ENCODE data around the gene CHURC1. TPM values are rescaled to one million over a fixed set of nuclear protein-coding genes. Genes with fewer than 3 reads are reported as not detected.

Gene CHURC1
- total and polyA plus RNA-seq, 2 of the 8 experiments (the other 6 are each of a cell fraction or from before 2014, with no cell fraction given) = 50.2 to 59.3 TPM

GRCh38 chr14:64938972-64939816, 24.9 kb downstream of the CHURC1 start:
- no peaks in the 10 kb centered on the region for H4K20me1 ChIP-seq (replicated peaks in 1 of 2; ENCODE audit: control insufficient read depth in 1 of 2, insufficient read depth in 2 of 2, low read length in 2 of 2)
- H4K5ac ChIP-seq (ENCODE audit: insufficient read length, low read depth, low read length) = no peak overlapping the region
- H4K91ac ChIP-seq (replicated peaks; ENCODE audit: insufficient read length, low read length) = no peak overlapping the region
- no peak overlapping the region for H4K8ac ChIP-seq (ENCODE audit: extremely low read depth, insufficient read depth, low read length)
- H3K4me1 ChIP-seq (replicated peaks in 1 of 4; ENCODE audit: control insufficient read depth in 3 of 4, insufficient read depth in 4 of 4, low read length in 3 of 4) = peaks cover 0 to 8% (median 2%) of the 10 kb centered on the region in 4 experiments; a peak in 4 of 7 replicates
- H3K4me2 ChIP-seq (ENCODE audit: insufficient read depth in 1 of 2, low read depth in 2 of 2, low read length in 2 of 2) = no peak overlapping the region
- H3K36me3 ChIP-seq (ENCODE audit: control insufficient read depth in 2 of 4, insufficient read depth in 4 of 4, low read length in 3 of 4) = 0 out of 8 replicates have a peak, but pooled peaks cover 0 to 8% (median 0%) of the 10 kb centered on the region in 4 experiments
- H3K4me3 ChIP-seq (ENCODE audit: extremely low read depth in 1 of 4, insufficient read depth in 2 of 4, low read depth in 3 of 4, low read length in 4 of 4) = no peak overlapping the region
- no peak overlapping the region for H2AFZ ChIP-seq (ENCODE audit: low read length)
- H3K79me2 ChIP-seq (ENCODE audit: control insufficient read depth in 1 of 2, insufficient read depth in 2 of 2, low read length in 2 of 2) = no peaks in the 10 kb centered on the region
- H3K14ac ChIP-seq (ENCODE audit: insufficient read length) = no peak overlapping the region
- H3K56ac ChIP-seq (replicated peaks; ENCODE audit: insufficient read length, low read depth, low read length) = no peak overlapping the region
- H2BK20ac ChIP-seq (ENCODE audit: low read length) = no peak overlapping the region
- no peaks in the 10 kb centered on the region; the same call in 1 of the 2 replicates for H3K79me1 ChIP-seq (ENCODE audit: low read depth, low read length)
- H3K9ac ChIP-seq (replicated peaks in 1 of 4; ENCODE audit: extremely low read depth in 1 of 4, low read depth in 3 of 4, low read length in 3 of 4) = no peak overlapping the region
- H2BK12ac ChIP-seq (ENCODE audit: low read depth, low read length) = no peak overlapping the region
- 88% methylated on average over 17 of the region's 17 CpGs; no CpG with 5 or more reads in 1 of the 2 experiments for WGBS, 2 experiments (ENCODE audit: extremely low coverage in 1 of 2, insufficient coverage in 1 of 2, insufficient read length in 1 of 2, insufficient replicate concordance in 2 of 2, low coverage in 1 of 2, low lambda C conversion rate in 2 of 2, missing lambda C conversion rate in 1 of 2)
- no peak overlapping the region for H2AK5ac ChIP-seq (ENCODE audit: low read depth, low read length)
- TF ChIP-seq KDM5A (IDR thresholded peaks at IDR 0.05; ENCODE audit: low read length) = no peak
- no peak for TF ChIP-seq TEAD4 (IDR thresholded peaks at IDR 0.05; ENCODE audit: low read depth, low read length)
- no peak for TF ChIP-seq NANOG (IDR thresholded peaks at IDR 0.05; ENCODE audit: insufficient read depth, low read depth, low read length, poor library complexity, severe bottlenecking)
- no peak for TF ChIP-seq POLR2A (IDR thresholded peaks at IDR 0.05; ENCODE audit: control extremely low read depth in 1 of 2, low read depth in 2 of 2, low read length in 2 of 2)
- no peak for TF ChIP-seq YY1 (IDR thresholded peaks at IDR 0.05; ENCODE audit: low read depth, low read length)
- no peak for TF ChIP-seq SAP30 (IDR thresholded peaks at IDR 0.05; ENCODE audit: insufficient read depth, insufficient replicate concordance, low read length)
- TF ChIP-seq POLR2AphosphoS5 (IDR thresholded peaks at IDR 0.05; ENCODE audit: low read depth, low read length) = no peak
- no peak overlapping the region for H2BK5ac ChIP-seq (ENCODE audit: low read depth, low read length)
- DNase-seq (ENCODE audit: low read depth in 1 of 2, low spot score in 2 of 2) = no peak
- POLR2A ChIA-PET (ENCODE audit: partially characterized antibody) = interaction anchor here (0.6 to 1.5 kb wide), 4 partner anchors 10 to 237 kb away, joined by 3 read pairs; no protein-coding TSS in a partner anchor
- FAIRE-seq = no peak
- no peak overlapping the region for H3K18ac ChIP-seq (ENCODE audit: extremely low read depth, low read length)
- no peaks in the 10 kb centered on the region for H3K27me3 ChIP-seq (replicated peaks in 1 of 4; ENCODE audit: control insufficient read depth in 3 of 4, extremely low read depth in 1 of 4, insufficient read depth in 3 of 4, low read length in 3 of 4)
- CTCF ChIA-PET (ENCODE audit: partially characterized antibody) = interaction anchor here (0.7 to 2.1 kb wide), 9 partner anchors 17 to 172 kb away, joined by 3 to 7 read pairs (median 4); no protein-coding TSS in a partner anchor
- H3K27ac ChIP-seq (ENCODE audit: low read depth, low read length) = no peak overlapping the region
- no peak overlapping the region for H2BK120ac ChIP-seq (replicated peaks; ENCODE audit: low read depth, low read length)
- H3K4ac ChIP-seq (replicated peaks; ENCODE audit: insufficient read length, low read depth, low read length) = no peak overlapping the region
- no peaks in the 10 kb centered on the region; the same call in 1 of the 2 replicates for H3K23me2 ChIP-seq (ENCODE audit: low read depth, low read length)
- no peak overlapping the region for H3K23ac ChIP-seq (ENCODE audit: insufficient read length)
- no peak overlapping the region for H2BK15ac ChIP-seq (ENCODE audit: low read length)
- H3K9me3 ChIP-seq (ENCODE audit: insufficient read depth in 2 of 2, low read depth in 1 of 2, low read length in 1 of 2) = no peaks in the 10 kb centered on the region
